ENCODE measurements around the gene PADI3. TPM values are rescaled to one million over a fixed set of nuclear protein-coding genes. Genes with fewer than 3 reads are reported as not detected.

The PADI3 gene
- polyA plus RNA-seq, 1 of the 3 experiments (the other 2 are of a cell fraction), result 0.30 TPM

DNA sequence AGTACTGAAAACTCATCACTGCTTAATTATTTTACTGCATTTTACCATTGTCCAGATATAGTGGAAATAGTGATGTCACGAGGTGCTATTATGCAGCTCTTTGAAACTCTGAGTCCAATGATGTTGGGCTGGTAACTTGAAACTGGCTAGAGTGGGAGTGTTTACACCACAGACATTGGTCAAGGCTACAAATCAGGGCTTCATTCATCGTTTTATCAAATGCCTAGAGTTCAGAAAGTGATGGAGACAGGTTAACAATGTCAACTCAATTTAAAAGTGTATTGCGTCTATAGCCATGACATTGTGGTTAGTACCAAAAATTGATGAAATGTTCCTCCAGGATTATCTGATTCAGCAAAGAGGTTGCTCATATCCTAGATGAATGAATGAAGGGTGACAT, 31.3 kb upstream of the PADI3 start:
- 75% methylated on average over 3 of the region's 3 CpGs for WGBS (ENCODE audit: low lambda C conversion rate)
- H3K36me3 ChIP-seq (replicated peaks in 1 of 2; ENCODE audit: control insufficient read depth in 1 of 2, insufficient read depth in 2 of 2, low read length in 1 of 2), result no peaks in the 10 kb centered on the region
- H3K79me2 ChIP-seq (ENCODE audit: insufficient read depth), result no peaks in the 10 kb centered on the region
- no peaks in the 10 kb centered on the region for H3K9me2 ChIP-seq
- peaks cover 3 to 9% of the 10 kb centered on the region in 2 experiments; a peak in 3 of 4 replicates for H3K4me1 ChIP-seq (ENCODE audit: control insufficient read depth in 1 of 2, insufficient read depth in 2 of 2, low read depth in 1 of 2, low read length in 1 of 2)
- no peak overlapping the region for H3K27ac ChIP-seq (ENCODE audit: low read depth in 2 of 2, low read length in 1 of 2)
- H3K4me2 ChIP-seq, result no peak overlapping the region
- H3K27me3 ChIP-seq (ENCODE audit: insufficient read depth), result no peaks in the 10 kb centered on the region
- H3F3A ChIP-seq (replicated peaks; ENCODE audit: insufficient read depth), result peaks cover 3% of the 10 kb centered on the region
- H4K20me1 ChIP-seq (ENCODE audit: insufficient read depth), result no peaks in the 10 kb centered on the region
- H3K9ac ChIP-seq, result no peak overlapping the region
- ChIA-PET CTCF (interaction anchor here (2.0 to 3.2 kb wide), 2 partner anchors 20 to 92 kb away, joined by 9 read pairs; no protein-coding TSS in a partner anchor), POLR2A (no interaction called here)
- H3K9me3 ChIP-seq, result no peaks in the 10 kb centered on the region
- no peak overlapping the region for H3K4me3 ChIP-seq (ENCODE audit: low read depth in 2 of 2, low read length in 1 of 2)
- no peak for DNase-seq
- TF ChIP-seq RAD21 (IDR thresholded peaks at IDR 0.05; ENCODE audit: low read length), result no peak
- no peak for TF ChIP-seq ELF1 (IDR thresholded peaks at IDR 0.05)
- no peak for TF ChIP-seq YY1 (IDR thresholded peaks at IDR 0.05; ENCODE audit: low read depth)
- TF ChIP-seq RCOR1 (IDR thresholded peaks at IDR 0.05; ENCODE audit: low read length), result no peak
- TF ChIP-seq TAF1 (IDR thresholded peaks at IDR 0.05; ENCODE audit: borderline replicate concordance, low read depth, low read length), result no peak
- TF ChIP-seq EP300 (IDR thresholded peaks at IDR 0.05; ENCODE audit: borderline replicate concordance in 1 of 2, low read depth in 1 of 2, low read length in 1 of 2), result no peak
- TF ChIP-seq, protein P1, sequence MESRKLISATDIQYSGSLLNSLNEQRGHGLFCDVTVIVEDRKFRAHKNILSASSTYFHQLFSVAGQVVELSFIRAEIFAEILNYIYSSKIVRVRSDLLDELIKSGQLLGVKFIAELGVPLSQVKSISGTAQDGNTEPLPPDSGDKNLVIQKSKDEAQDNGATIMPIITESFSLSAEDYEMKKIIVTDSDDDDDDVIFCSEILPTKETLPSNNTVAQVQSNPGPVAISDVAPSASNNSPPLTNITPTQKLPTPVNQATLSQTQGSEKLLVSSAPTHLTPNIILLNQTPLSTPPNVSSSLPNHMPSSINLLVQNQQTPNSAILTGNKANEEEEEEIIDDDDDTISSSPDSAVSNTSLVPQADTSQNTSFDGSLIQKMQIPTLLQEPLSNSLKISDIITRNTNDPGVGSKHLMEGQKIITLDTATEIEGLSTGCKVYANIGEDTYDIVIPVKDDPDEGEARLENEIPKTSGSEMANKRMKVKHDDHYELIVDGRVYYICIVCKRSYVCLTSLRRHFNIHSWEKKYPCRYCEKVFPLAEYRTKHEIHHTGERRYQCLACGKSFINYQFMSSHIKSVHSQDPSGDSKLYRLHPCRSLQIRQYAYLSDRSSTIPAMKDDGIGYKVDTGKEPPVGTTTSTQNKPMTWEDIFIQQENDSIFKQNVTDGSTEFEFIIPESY (IDR thresholded peaks at IDR 0.05; ENCODE audit: borderline replicate concordance, low read depth), result no peak
- TF ChIP-seq GABPA (IDR thresholded peaks at IDR 0.05; ENCODE audit: low read depth), result no peak
- no peak for TF ChIP-seq SMC3 (IDR thresholded peaks at IDR 0.05; ENCODE audit: low read depth, low read length)
- H2AFZ ChIP-seq (ENCODE audit: low read depth), result no peak overlapping the region

DNA sequence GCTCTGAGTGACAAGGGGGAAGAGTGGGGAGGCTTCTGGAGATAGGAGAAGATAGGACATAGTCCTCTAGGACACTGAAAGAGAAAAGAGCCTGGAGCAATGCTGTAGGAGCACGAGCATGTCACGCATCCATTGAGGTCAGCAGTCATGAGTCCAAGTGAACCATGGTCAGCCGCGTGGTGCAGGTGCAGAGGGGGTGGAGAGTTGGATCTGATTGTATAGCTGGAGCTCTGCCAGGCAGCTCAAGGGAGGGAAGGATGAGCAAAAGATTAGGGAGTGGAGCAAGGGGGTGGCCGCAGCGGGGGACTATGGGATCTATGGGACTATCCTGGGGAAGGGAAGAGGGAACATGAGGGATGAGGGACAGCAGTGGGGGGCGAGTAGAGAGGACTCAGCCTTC, 30.0 kb upstream of the PADI3 start:
- Histone ChIP-seq H3K9ac (no peak overlapping the region), H3K4me3 (ENCODE audit: low read depth in 2 of 2, low read length in 1 of 2) (no peak overlapping the region), H4K20me1 (ENCODE audit: insufficient read depth) (no peaks in the 10 kb centered on the region), H3K36me3 (replicated peaks in 1 of 2; ENCODE audit: control insufficient read depth in 1 of 2, insufficient read depth in 2 of 2, low read length in 1 of 2) (no peaks in the 10 kb centered on the region), H3K79me2 (ENCODE audit: insufficient read depth) (no peaks in the 10 kb centered on the region), H3K4me1 (ENCODE audit: control insufficient read depth in 1 of 2, insufficient read depth in 2 of 2, low read depth in 1 of 2, low read length in 1 of 2) (no peaks in the 10 kb centered on the region; a peak in 1 of 4 replicates), H3K4me2 (no peak overlapping the region), H3K27me3 (ENCODE audit: insufficient read depth) (no peaks in the 10 kb centered on the region), H3K27ac (ENCODE audit: low read depth in 2 of 2, low read length in 1 of 2) (no peak overlapping the region), H3K9me2 (no peaks in the 10 kb centered on the region), H3K9me3 (no peaks in the 10 kb centered on the region), H2AFZ (ENCODE audit: low read depth) (no peak overlapping the region), H3F3A (replicated peaks; ENCODE audit: insufficient read depth) (peaks cover 3% of the 10 kb centered on the region)
- DNase-seq, result no peak
- POLR2A ChIA-PET, result no interaction called here
- WGBS (ENCODE audit: low lambda C conversion rate), result 30% methylated on average over 7 of the region's 7 CpGs
- CTCF ChIA-PET, result interaction anchor here (2.0 kb wide), 1 partner anchor 18 kb away, joined by 9 read pairs; no protein-coding TSS in a partner anchor
- TF ChIP-seq GATA2 (CRISPR knock-in tag; IDR thresholded peaks at IDR 0.05), result no peak
- TF ChIP-seq, protein P2, sequence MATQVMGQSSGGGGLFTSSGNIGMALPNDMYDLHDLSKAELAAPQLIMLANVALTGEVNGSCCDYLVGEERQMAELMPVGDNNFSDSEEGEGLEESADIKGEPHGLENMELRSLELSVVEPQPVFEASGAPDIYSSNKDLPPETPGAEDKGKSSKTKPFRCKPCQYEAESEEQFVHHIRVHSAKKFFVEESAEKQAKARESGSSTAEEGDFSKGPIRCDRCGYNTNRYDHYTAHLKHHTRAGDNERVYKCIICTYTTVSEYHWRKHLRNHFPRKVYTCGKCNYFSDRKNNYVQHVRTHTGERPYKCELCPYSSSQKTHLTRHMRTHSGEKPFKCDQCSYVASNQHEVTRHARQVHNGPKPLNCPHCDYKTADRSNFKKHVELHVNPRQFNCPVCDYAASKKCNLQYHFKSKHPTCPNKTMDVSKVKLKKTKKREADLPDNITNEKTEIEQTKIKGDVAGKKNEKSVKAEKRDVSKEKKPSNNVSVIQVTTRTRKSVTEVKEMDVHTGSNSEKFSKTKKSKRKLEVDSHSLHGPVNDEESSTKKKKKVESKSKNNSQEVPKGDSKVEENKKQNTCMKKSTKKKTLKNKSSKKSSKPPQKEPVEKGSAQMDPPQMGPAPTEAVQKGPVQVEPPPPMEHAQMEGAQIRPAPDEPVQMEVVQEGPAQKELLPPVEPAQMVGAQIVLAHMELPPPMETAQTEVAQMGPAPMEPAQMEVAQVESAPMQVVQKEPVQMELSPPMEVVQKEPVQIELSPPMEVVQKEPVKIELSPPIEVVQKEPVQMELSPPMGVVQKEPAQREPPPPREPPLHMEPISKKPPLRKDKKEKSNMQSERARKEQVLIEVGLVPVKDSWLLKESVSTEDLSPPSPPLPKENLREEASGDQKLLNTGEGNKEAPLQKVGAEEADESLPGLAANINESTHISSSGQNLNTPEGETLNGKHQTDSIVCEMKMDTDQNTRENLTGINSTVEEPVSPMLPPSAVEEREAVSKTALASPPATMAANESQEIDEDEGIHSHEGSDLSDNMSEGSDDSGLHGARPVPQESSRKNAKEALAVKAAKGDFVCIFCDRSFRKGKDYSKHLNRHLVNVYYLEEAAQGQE (IDR thresholded peaks at IDR 0.05; ENCODE audit: low read depth, low read length), result no peak
- no peak for TF ChIP-seq NRF1 (IDR thresholded peaks at IDR 0.05; ENCODE audit: low read depth, low read length)
- no peak for TF ChIP-seq GABPA (IDR thresholded peaks at IDR 0.05; ENCODE audit: low read depth)
- TF ChIP-seq RCOR1 (IDR thresholded peaks at IDR 0.05; ENCODE audit: low read length), result no peak
- TF ChIP-seq, protein P1 (IDR thresholded peaks at IDR 0.05; ENCODE audit: borderline replicate concordance, low read depth), result no peak
- TF ChIP-seq TEAD4 (IDR thresholded peaks at IDR 0.05; ENCODE audit: borderline replicate concordance, insufficient read depth), result no peak
- TF ChIP-seq, protein P3, sequence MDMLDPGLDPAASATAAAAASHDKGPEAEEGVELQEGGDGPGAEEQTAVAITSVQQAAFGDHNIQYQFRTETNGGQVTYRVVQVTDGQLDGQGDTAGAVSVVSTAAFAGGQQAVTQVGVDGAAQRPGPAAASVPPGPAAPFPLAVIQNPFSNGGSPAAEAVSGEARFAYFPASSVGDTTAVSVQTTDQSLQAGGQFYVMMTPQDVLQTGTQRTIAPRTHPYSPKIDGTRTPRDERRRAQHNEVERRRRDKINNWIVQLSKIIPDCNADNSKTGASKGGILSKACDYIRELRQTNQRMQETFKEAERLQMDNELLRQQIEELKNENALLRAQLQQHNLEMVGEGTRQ (IDR thresholded peaks at IDR 0.05; ENCODE audit: borderline replicate concordance, low read depth, low read length), result no peak
- TF ChIP-seq MXI1 (IDR thresholded peaks at IDR 0.05; ENCODE audit: low read depth, low read length), result no peak
- no peak for TF ChIP-seq TAF1 (IDR thresholded peaks at IDR 0.05; ENCODE audit: borderline replicate concordance, low read depth, low read length)
- TF ChIP-seq, protein P4, sequence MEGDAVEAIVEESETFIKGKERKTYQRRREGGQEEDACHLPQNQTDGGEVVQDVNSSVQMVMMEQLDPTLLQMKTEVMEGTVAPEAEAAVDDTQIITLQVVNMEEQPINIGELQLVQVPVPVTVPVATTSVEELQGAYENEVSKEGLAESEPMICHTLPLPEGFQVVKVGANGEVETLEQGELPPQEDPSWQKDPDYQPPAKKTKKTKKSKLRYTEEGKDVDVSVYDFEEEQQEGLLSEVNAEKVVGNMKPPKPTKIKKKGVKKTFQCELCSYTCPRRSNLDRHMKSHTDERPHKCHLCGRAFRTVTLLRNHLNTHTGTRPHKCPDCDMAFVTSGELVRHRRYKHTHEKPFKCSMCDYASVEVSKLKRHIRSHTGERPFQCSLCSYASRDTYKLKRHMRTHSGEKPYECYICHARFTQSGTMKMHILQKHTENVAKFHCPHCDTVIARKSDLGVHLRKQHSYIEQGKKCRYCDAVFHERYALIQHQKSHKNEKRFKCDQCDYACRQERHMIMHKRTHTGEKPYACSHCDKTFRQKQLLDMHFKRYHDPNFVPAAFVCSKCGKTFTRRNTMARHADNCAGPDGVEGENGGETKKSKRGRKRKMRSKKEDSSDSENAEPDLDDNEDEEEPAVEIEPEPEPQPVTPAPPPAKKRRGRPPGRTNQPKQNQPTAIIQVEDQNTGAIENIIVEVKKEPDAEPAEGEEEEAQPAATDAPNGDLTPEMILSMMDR (IDR thresholded peaks at IDR 0.05), result no peak
